K562 (cell line): ENCODE measurements around the gene USP48. TPM values are rescaled to one million over a fixed set of nuclear protein-coding genes. Genes with fewer than 3 reads are reported as not detected.

Experiments used
- CBX3 ChIP-seq, 2 experiments: IDR thresholded peaks; 1 replicate in 1 of 2; 2 replicates in 1 of 2; pipeline ENCODE4 v1.6.1; 2012; ENCODE audit warnings: inconsistent platforms in 2 of 2, low read length in 2 of 2, borderline replicate concordance in 1 of 2, control low read depth in 1 of 2
- ELF2 ChIP-seq: fragments of 250-450 bp; sonication (Bioruptor Pico); IDR thresholded peaks from 2 replicates; pipeline ENCODE4 v1.5.0; 2021; ENCODE audit warnings: mild to moderate bottlenecking
- NFATC3 ChIP-seq: fragments of 450-650 bp; IDR thresholded peaks from 2 replicates; pipeline ENCODE4 v1.6.1; 2017; ENCODE audit warnings: mild to moderate bottlenecking
- NR0B1 ChIP-seq: fragments of 450-650 bp; IDR thresholded peaks from one replicate; pipeline ENCODE4 v1.6.1; 2018; ENCODE audit warnings: mild to moderate bottlenecking, moderate library complexity; ENCODE audit not compliant: partially characterized antibody
- NR1H2 ChIP-seq: sonication (generic); formaldehyde crosslinking; IDR thresholded peaks from 2 replicates; pipeline ENCODE4 v1.4.0; 2020; ENCODE audit warnings: mild to moderate bottlenecking, missing genetic modification reagents
- POU5F1 ChIP-seq: fragments of 150-350 bp; IDR thresholded peaks from 2 replicates; pipeline ENCODE4 v1.6.1; 2014; ENCODE audit warnings: borderline replicate concordance, low read length, low read depth, mild to moderate bottlenecking; ENCODE audit not compliant: partially characterized antibody
- RAD51 ChIP-seq: fragments of 450-650 bp; IDR thresholded peaks from 2 replicates; pipeline ENCODE4 v1.7.1; 2016; ENCODE audit warnings: low read depth, mild to moderate bottlenecking, borderline replicate concordance
- SNIP1 ChIP-seq: fragments of 450-650 bp; IDR thresholded peaks from 2 replicates; pipeline ENCODE4 v1.7.1; 2017; ENCODE audit warnings: low read depth, mild to moderate bottlenecking
- TAF15 ChIP-seq: fragments of 200-400 bp; formaldehyde crosslinking; IDR thresholded peaks from 2 replicates; pipeline ENCODE4 v1.6.1; 2017; ENCODE audit warnings: mild to moderate bottlenecking, low read depth, low read length, moderate library complexity
- TEAD4 ChIP-seq, 2 experiments: sonication (generic) in 1 of 2; formaldehyde crosslinking in 1 of 2; IDR thresholded peaks; 2 replicates each; pipeline versions ENCODE4 v1.6.1 to v1.8.0; 2012 to 2022; ENCODE audit warnings: borderline replicate concordance in 1 of 2, inconsistent platforms in 1 of 2, low read length in 1 of 2, mild to moderate bottlenecking in 1 of 2, missing genetic modification reagents in 1 of 2
- VEZF1 ChIP-seq: fragments of 200-800 bp; sonication (Bioruptor generic); IDR thresholded peaks from 2 replicates; pipeline ENCODE4 v1.6.1; 2017; ENCODE audit warnings: missing genetic modification characterization, missing compliant biosample characterization
- ZBTB17 ChIP-seq: fragments of 450-650 bp; formaldehyde crosslinking; IDR thresholded peaks from 2 replicates; pipeline ENCODE4 v1.4.0; 2020; ENCODE audit warnings: mild to moderate bottlenecking
- ZNF133 ChIP-seq: fragments of 250-450 bp; sonication (Bioruptor Pico); IDR thresholded peaks from 2 replicates; pipeline ENCODE4 v1.4.0; 2020; ENCODE audit warnings: mild to moderate bottlenecking
- ZNF23 ChIP-seq: fragments of 250-450 bp; sonication (Bioruptor Pico); IDR thresholded peaks from 2 replicates; pipeline ENCODE4 v1.4.0; 2020; ENCODE audit warnings: mild to moderate bottlenecking
- ZNF57 ChIP-seq: fragments of 450-650 bp; formaldehyde crosslinking; IDR thresholded peaks from 2 replicates; pipeline ENCODE4 v1.4.0; 2020; ENCODE audit warnings: mild to moderate bottlenecking, moderate library complexity
- ZNF609 ChIP-seq: sonication (generic); formaldehyde crosslinking; IDR thresholded peaks from 2 replicates; pipeline ENCODE4 v1.8.1; 2023; ENCODE audit warnings: missing genetic modification reagents, mild to moderate bottlenecking, borderline replicate concordance
- ZNF639 ChIP-seq, 2 experiments: fragments of 200-800 bp in 1 of 2; sonication (Bioruptor generic) in 1 of 2; sonication (generic) in 1 of 2; formaldehyde crosslinking in 1 of 2; IDR thresholded peaks in 1 of 2; conservative IDR thresholded peaks in 1 of 2; 2 replicates each; pipeline versions ENCODE4 v1.5.0 to v1.6.1; 2016 to 2020; ENCODE audit warnings: missing compliant biosample characterization in 1 of 2, missing genetic modification characterization in 1 of 2, missing genetic modification reagents in 1 of 2
- polyA plus RNA-seq, 8 experiments: library from polyadenylated mRNA; depleted of rRNA in 4 of 8; stranded (reverse) in 5 of 8; unstranded in 3 of 8; fragments of >200 nt; fragmentation: Nextera tagmentation in 2 of 8; fragmentation: Illumina TruSeq in 1 of 8; extraction: Ambion mirVana in 2 of 8; extraction: Trizol in 1 of 8; gene quantifications; 2 replicates each; pipeline versions ENCODE4 v1.2.1 to v1.2.3, GENCODE V29; 2011 to 2014; ENCODE audit warnings: inconsistent platforms in 1 of 8, missing spikeins in 1 of 8
- total RNA-seq, 7 experiments: library from RNA; depleted of rRNA in 6 of 7; stranded (reverse); fragments of >200 nt in 6 of 7; fragmentation: Illumina TruSeq in 2 of 7; extraction: Trizol in 2 of 7; gene quantifications; 2 replicates each; pipeline versions ENCODE4 v1.2.1 to v1.2.3, GENCODE V29; 2011 to 2021; ENCODE audit warnings: low replicate concordance in 1 of 7

USP48 gene
- total and polyA plus RNA-seq, 9 of the 15 experiments (the other 6 are each of a cell fraction or from before 2014, with no cell fraction given), result 23.3 to 123 (median 106) TPM

- TF ChIP-seq ELF2 (CRISPR knock-in tag) (no peak), NR1H2 (no peak), ZNF609 (CRISPR knock-in tag) (no peak), ZNF639 (CRISPR knock-in tag; conservative IDR thresholded peaks at IDR 0.05 in 1 of 2, IDR thresholded peaks at IDR 0.05 in 1 of 2) (peak in 1 of 2 experiments; percentile 86; a peak in 2 of 4 replicates), ZBTB17 (CRISPR knock-in tag) (no peak), VEZF1 (CRISPR knock-in tag) (peak; percentile 77), SNIP1 (no peak), ZNF23 (CRISPR knock-in tag) (no peak), NR0B1 (no peak), ZNF133 (CRISPR knock-in tag) (no peak), NFATC3 (0 out of 2 replicates have a peak, but pooled peaks have one; percentile 20), ZNF57 (CRISPR knock-in tag) (no peak), RAD51 (no peak), CBX3 (IDR thresholded peaks at IDR 0.05; ENCODE audit: borderline replicate concordance in 1 of 2, low read length in 2 of 2) (no peak), POU5F1 (peak; percentile 90), TEAD4 (IDR thresholded peaks at IDR 0.05; ENCODE audit: low read length) (0 out of 2 replicates have a peak, but pooled peaks have one; percentile 7), TEAD4 (CRISPR knock-in tag; IDR thresholded peaks at IDR 0.05; ENCODE audit: borderline replicate concordance) (no peak), TAF15 (no peak)
These were observed 992 bp upstream of the USP48 start (continued) for GRCh38 chr1:21783679-21784603.
